SK-N-SH (cell line): ENCODE data around the gene LCA5L. TPM values are rescaled to one million over a fixed set of nuclear protein-coding genes. Genes with fewer than 3 reads are reported as not detected.

Experiments used
- CTCF ChIA-PET: fragments of 300-600, 350-600 bp; formaldehyde crosslinking; extraction: SDS; loops from one replicate; lab custom pipeline; 2021; lab: Yijun Ruan, JAX
- POLR2A ChIA-PET: fragments of 350-600 bp; sonication (Branson Sonifier 250); formaldehyde crosslinking; extraction: SDS; loops from one replicate; lab custom pipeline; 2020; ENCODE audit warnings: antibody characterized with exemption, inconsistent platforms; lab: Yijun Ruan, JAX
- DNase-seq: peaks from one replicate; pipeline ENCODE4 v3.0.0; 2012
- H2AFZ ChIP-seq: fragments of 200-600 bp; sonication (generic); 2 replicates; pipeline ENCODE4 v1.8.1; 2016; ENCODE audit warnings: antibody characterized with exemption, mild to moderate bottlenecking, low read depth
- H3F3A ChIP-seq: fragments of 200-600 bp; sonication (generic); replicated peaks from 2 replicates; pipeline ENCODE3; 2016; ENCODE audit warnings: antibody characterized with exemption, mild to moderate bottlenecking; ENCODE audit not compliant: insufficient read depth
- H3K27ac ChIP-seq, 2 experiments: fragments of 200-500 bp in 1 of 2; fragments of 200-600 bp in 1 of 2; sonication (Bioruptor generic) in 1 of 2; sonication (generic), shearing (Covaris generic) in 1 of 2; 2 replicates each; pipeline versions ENCODE4 v1.5.1 to v1.6.1; 2014 to 2016; ENCODE audit warnings: low read depth in 2 of 2, inconsistent platforms in 1 of 2, low read length in 1 of 2, mild to moderate bottlenecking in 1 of 2, mixed read lengths in 1 of 2
- H3K27me3 ChIP-seq: fragments of 200-600 bp; sonication (generic), shearing (Covaris generic); 2 replicates; pipeline ENCODE4 v1.6.1; 2016; ENCODE audit warnings: mixed run types; ENCODE audit not compliant: insufficient read depth
- H3K36me3 ChIP-seq, 2 experiments: fragments of 200-500 bp in 1 of 2; fragments of 200-600 bp in 1 of 2; sonication (Bioruptor generic) in 1 of 2; sonication (generic) in 1 of 2; replicated peaks in 1 of 2; 2 replicates each; pipeline versions ENCODE3 to v1.5.1; 2014 to 2016; ENCODE audit warnings: low read length in 1 of 2, mild to moderate bottlenecking in 1 of 2; ENCODE audit not compliant: insufficient read depth in 2 of 2, control insufficient read depth in 1 of 2
- H3K4me1 ChIP-seq, 2 experiments: fragments of 200-500 bp in 1 of 2; fragments of 200-600 bp in 1 of 2; sonication (Bioruptor generic) in 1 of 2; sonication (generic), shearing (Covaris generic) in 1 of 2; 2 replicates each; pipeline versions ENCODE4 v1.5.1 to v1.6.1; 2014 to 2016; ENCODE audit warnings: low read depth in 1 of 2, low read length in 1 of 2, mixed run types in 1 of 2; ENCODE audit not compliant: insufficient read depth in 2 of 2, control insufficient read depth in 1 of 2
- H3K4me2 ChIP-seq: fragments of 200-600 bp; sonication (generic), shearing (Covaris generic); 2 replicates; pipeline ENCODE4 v1.6.1; 2017; ENCODE audit warnings: mixed run types
- H3K4me3 ChIP-seq, 2 experiments: fragments of 200-500 bp in 1 of 2; fragments of 200-600 bp in 1 of 2; sonication (Bioruptor generic) in 1 of 2; sonication (generic), shearing (Covaris generic) in 1 of 2; 2 replicates each; pipeline versions ENCODE4 v1.5.1 to v1.8.1; 2014 to 2016; ENCODE audit warnings: low read depth in 2 of 2, inconsistent platforms in 1 of 2, low read length in 1 of 2, mild to moderate bottlenecking in 1 of 2, mixed read lengths in 1 of 2, moderate library complexity in 1 of 2
- H3K79me2 ChIP-seq: fragments of 200-600 bp; sonication (generic); 2 replicates; pipeline ENCODE4 v1.8.1; 2017; ENCODE audit warnings: mild to moderate bottlenecking; ENCODE audit not compliant: insufficient read depth
- H3K9ac ChIP-seq: fragments of 200-600 bp; sonication (generic); 2 replicates; pipeline ENCODE4 v1.6.1; 2017; ENCODE audit warnings: mixed run types
- H3K9me2 ChIP-seq: fragments of 200-600 bp; sonication (generic); 2 replicates; pipeline ENCODE4 v1.6.1; 2017; ENCODE audit warnings: mixed run types
- H3K9me3 ChIP-seq: fragments of 200-600 bp; sonication (generic); 2 replicates; pipeline ENCODE4 v1.6.1; 2017; ENCODE audit warnings: mixed run types, mild to moderate bottlenecking, moderate library complexity
- H4K20me1 ChIP-seq: fragments of 200-600 bp; sonication (generic); 2 replicates; pipeline ENCODE4 v1.6.1; 2017; ENCODE audit warnings: mild to moderate bottlenecking, mixed run types; ENCODE audit not compliant: insufficient read depth
- CTCF ChIP-seq: fragments of 200-600 bp; sonication (generic); IDR thresholded peaks from 2 replicates; pipeline ENCODE4 v1.6.1; 2017; ENCODE audit warnings: antibody characterized with exemption, mild to moderate bottlenecking, moderate library complexity
- EZH2phosphoT487 ChIP-seq: fragments of 200-600 bp; sonication (generic); IDR thresholded peaks from 2 replicates; pipeline ENCODE4 v1.6.1; 2017; ENCODE audit warnings: low read depth, mixed run types, mild to moderate bottlenecking, antibody characterized with exemption, moderate library complexity, borderline replicate concordance
- MXI1 ChIP-seq: IDR thresholded peaks from 2 replicates; pipeline ENCODE4 v1.6.1; 2012; ENCODE audit warnings: mild to moderate bottlenecking, low read depth, low read length, improper control_type of control experiment
- NRF1 ChIP-seq: IDR thresholded peaks from 2 replicates; pipeline ENCODE4 v1.6.1; 2012; ENCODE audit warnings: low read depth, mild to moderate bottlenecking, low read length
- PBX3 ChIP-seq: IDR thresholded peaks from 2 replicates; pipeline ENCODE4; 2012
- POLR2AphosphoS5 ChIP-seq: IDR thresholded peaks from 2 replicates; pipeline ENCODE4 v1.6.1; 2012; ENCODE audit warnings: low read depth, low read length
- RAD21 ChIP-seq: IDR thresholded peaks from 2 replicates; pipeline ENCODE4 v1.6.1; 2012; ENCODE audit warnings: mild to moderate bottlenecking, low read length
- RCOR1 ChIP-seq: fragments of 150-350 bp; IDR thresholded peaks from 2 replicates; pipeline ENCODE4 v1.6.1; 2017; ENCODE audit warnings: antibody characterized with exemption, low read length
- RFX5 ChIP-seq: IDR thresholded peaks from 2 replicates; pipeline ENCODE4 v1.6.1; 2012; ENCODE audit warnings: mild to moderate bottlenecking, improper control_type of control experiment, low read length
- SMC3 ChIP-seq: IDR thresholded peaks from 2 replicates; pipeline ENCODE4 v1.6.1; 2012; ENCODE audit warnings: low read depth, low read length, improper control_type of control experiment
- TAF1 ChIP-seq: IDR thresholded peaks from 2 replicates; pipeline ENCODE4 v1.6.1; 2012; ENCODE audit warnings: low read depth, mild to moderate bottlenecking, low read length, moderate library complexity, borderline replicate concordance
- TEAD4 ChIP-seq: IDR thresholded peaks from 2 replicates; pipeline ENCODE4 v1.4.0; 2012; ENCODE audit warnings: mild to moderate bottlenecking, borderline replicate concordance; ENCODE audit not compliant: insufficient read depth
- USF2 ChIP-seq: fragments of 150-350 bp; IDR thresholded peaks from 2 replicates; pipeline ENCODE4 v1.6.1; 2017; ENCODE audit warnings: antibody characterized with exemption, low read length, low read depth, borderline replicate concordance
- WGBS: methylation state at CpG from one replicate; pipeline ENCODE4 v1.1.6; 2017; ENCODE audit warnings: low lambda C conversion rate; 5-methylcytosine and 5-hydroxymethylcytosine counted together
- polyA plus RNA-seq, 3 experiments: library from polyadenylated mRNA; depleted of rRNA; stranded (reverse); fragments of >200 nt; gene quantifications; 2 replicates each; pipeline ENCODE4 v1.2.3, GENCODE V29; 2012

Gene LCA5L
- polyA plus RNA-seq, 1 of the 3 experiments (the other 2 are of a cell fraction) = 0.74 TPM

- H4K20me1 ChIP-seq = peaks cover 4% of the 10 kb centered on the region; the same call in 1 of the 2 replicates
- H3F3A ChIP-seq = peaks cover 14% of the 10 kb centered on the region
- ChIA-PET POLR2A (no interaction called here), CTCF (no interaction called here)
- peak overlapping the region; percentile 44 to 76 for H3K4me3 ChIP-seq
- peak overlapping the region in 1 of 2 experiments; percentile 67; a peak in 1 of 4 replicates for H3K27ac ChIP-seq
- H3K4me1 ChIP-seq = peaks cover 4 to 17% of the 10 kb centered on the region in 2 experiments; a peak in 3 of 4 replicates
- H3K4me2 ChIP-seq = peak overlapping the region; percentile 96
- DNase-seq = no peak
- H2AFZ ChIP-seq = no peak overlapping the region
- TF ChIP-seq TEAD4 (no peak), CTCF (peak; percentile 17; the same call in 1 of the 2 replicates), PBX3 (no peak), POLR2AphosphoS5 (no peak)
- no peaks in the 10 kb centered on the region for H3K27me3 ChIP-seq
- H3K9ac ChIP-seq = peak overlapping the region; percentile 69; the same call in 1 of the 2 replicates
- H3K79me2 ChIP-seq = peaks cover 59% of the 10 kb centered on the region
- peaks cover 22 to 29% of the 10 kb centered on the region in 2 experiments for H3K36me3 ChIP-seq
- WGBS = 53% methylated on average over 3 of the region's 10 CpGs
- H3K9me3 ChIP-seq = no peaks in the 10 kb centered on the region
- no peaks in the 10 kb centered on the region for H3K9me2 ChIP-seq
Observed at GRCh38 chr21:39388811-39389155, 56.8 kb downstream of the LCA5L start.

GRCh38 chr21:39388038-39388810, 57.4 kb downstream of the LCA5L start:
- TF ChIP-seq EZH2phosphoT487 (no peak), TEAD4 (no peak), RFX5 (no peak), MXI1 (peak; percentile 34; the same call in 1 of the 2 replicates), RCOR1 (no peak), CTCF (peak; percentile 85), TAF1 (peak; percentile 27; the same call in 1 of the 2 replicates), NRF1 (peak; percentile 45), USF2 (no peak), RAD21 (peak; percentile 83), SMC3 (peak; percentile 87)
- H3F3A ChIP-seq = peaks cover 14% of the 10 kb centered on the region
- no peaks in the 10 kb centered on the region for H3K27me3 ChIP-seq
- CTCF ChIA-PET = interaction anchor here (0.6 to 1.9 kb wide), 15 partner anchors 9 to 205 kb away, joined by 3 to 14 read pairs (median 4); partner anchors contain the start of genes BRWD1, LCA5L and PSMG1
- H3K79me2 ChIP-seq = peaks cover 64% of the 10 kb centered on the region
- POLR2A ChIA-PET = interaction anchor here (0.8 to 3.0 kb wide), 3 partner anchors 39 to 205 kb away, joined by 3 to 19 read pairs (median 3); partner anchors contain the start of genes HMGN1 and PSMG1
- 19% methylated on average over 22 of the region's 35 CpGs for whole genome bisulfite sequencing
- H3K9me2 ChIP-seq = no peaks in the 10 kb centered on the region
- peak overlapping the region; percentile 44 to 76 for H3K4me3 ChIP-seq
- H3K27ac ChIP-seq = peak overlapping the region; percentile 19 to 67; a peak in 3 of 4 replicates
- H3K4me1 ChIP-seq = peaks cover 4 to 17% of the 10 kb centered on the region in 2 experiments; a peak in 3 of 4 replicates
- H3K36me3 ChIP-seq = peaks cover 19 to 24% of the 10 kb centered on the region in 2 experiments
- H4K20me1 ChIP-seq = peaks cover 4% of the 10 kb centered on the region; the same call in 1 of the 2 replicates
- no peaks in the 10 kb centered on the region for H3K9me3 ChIP-seq
- peak overlapping the region; percentile 69 for H3K9ac ChIP-seq
- peak; percentile 92 for DNase-seq
- peak overlapping the region; percentile 84 for H2AFZ ChIP-seq
- peak overlapping the region; percentile 96 for H3K4me2 ChIP-seq
